Measurements from ENCODE around the gene PHYKPL. TPM values are rescaled to one million over a fixed set of nuclear protein-coding genes. Genes with fewer than 3 reads are reported as not detected.

Gene PHYKPL
- total and polyA plus RNA-seq, 2 of the 8 experiments (the other 6 are each of a cell fraction or from before 2014, with no cell fraction given), result 25.1 to 32.1 TPM

DNA sequence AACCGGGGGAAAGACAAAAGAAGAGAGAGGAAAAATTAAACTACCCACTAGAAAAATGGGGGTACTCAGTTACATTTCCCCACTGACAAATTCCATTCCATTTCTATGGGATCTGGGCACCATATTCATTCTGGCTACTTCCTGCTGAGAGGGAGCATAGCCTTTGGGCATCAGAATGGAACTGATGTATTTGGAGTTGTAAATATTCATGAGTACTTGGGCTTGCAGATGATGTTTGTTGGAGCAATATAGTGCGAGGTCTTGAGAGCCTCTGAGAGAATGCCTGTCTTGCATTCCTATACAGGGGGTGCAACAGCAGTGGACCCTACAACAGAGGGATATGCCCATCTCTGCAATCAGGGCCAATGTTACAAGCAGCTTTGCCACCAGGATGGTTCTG is 62.1 kb downstream of the PHYKPL start:
- no peak overlapping the region for H2AK5ac ChIP-seq (ENCODE audit: low read depth, low read length)
- H3K4ac ChIP-seq (replicated peaks; ENCODE audit: insufficient read length, low read depth, low read length), result no peak overlapping the region
- H3K27ac ChIP-seq (ENCODE audit: low read depth, low read length), result no peak overlapping the region
- H3K79me2 ChIP-seq (ENCODE audit: control insufficient read depth in 1 of 2, insufficient read depth in 2 of 2, low read length in 2 of 2), result no peaks in the 10 kb centered on the region
- H3K4me1 ChIP-seq (replicated peaks in 1 of 4; ENCODE audit: control insufficient read depth in 3 of 4, insufficient read depth in 4 of 4, low read length in 3 of 4), result peaks cover 0 to 12% (median 1%) of the 10 kb centered on the region in 4 experiments; a peak in 1 of 7 replicates
- 0 out of 2 replicates have a peak overlapping the region, but pooled peaks have one; percentile 35 for H2BK5ac ChIP-seq (ENCODE audit: low read depth, low read length)
- CTCF ChIA-PET (ENCODE audit: partially characterized antibody), result interaction anchor here (1.6 to 1.7 kb wide), 2 partner anchors 86 to 95 kb away, joined by 3 to 8 read pairs; no protein-coding TSS in a partner anchor
- no peaks in the 10 kb centered on the region for H3K79me1 ChIP-seq (ENCODE audit: low read depth, low read length)
- H3K36me3 ChIP-seq (ENCODE audit: control insufficient read depth in 2 of 4, insufficient read depth in 4 of 4, low read length in 3 of 4), result no peaks in the 10 kb centered on the region
- no peak overlapping the region for H3K18ac ChIP-seq (ENCODE audit: extremely low read depth, low read length)
- H3K9me3 ChIP-seq (ENCODE audit: insufficient read depth in 2 of 2, low read depth in 1 of 2, low read length in 1 of 2), result no peaks in the 10 kb centered on the region
- H2BK20ac ChIP-seq (ENCODE audit: low read length), result no peak overlapping the region
- no peaks in the 10 kb centered on the region for H3K27me3 ChIP-seq (replicated peaks in 1 of 4; ENCODE audit: control insufficient read depth in 3 of 4, extremely low read depth in 1 of 4, insufficient read depth in 3 of 4, low read length in 3 of 4)
- WGBS, 2 experiments (ENCODE audit: extremely low coverage in 1 of 2, insufficient coverage in 1 of 2, insufficient read length in 1 of 2, insufficient replicate concordance in 2 of 2, low coverage in 1 of 2, low lambda C conversion rate in 2 of 2, missing lambda C conversion rate in 1 of 2), result 88% methylated on average over 2 of the region's 2 CpGs; no CpG with 5 or more reads in 1 of the 2 experiments
- H3K56ac ChIP-seq (replicated peaks; ENCODE audit: insufficient read length, low read depth, low read length), result no peak overlapping the region
- no peak for FAIRE-seq
- H2AFZ ChIP-seq (ENCODE audit: low read length), result no peak overlapping the region
- H3K4me2 ChIP-seq (ENCODE audit: insufficient read depth in 1 of 2, low read depth in 2 of 2, low read length in 2 of 2), result no peak overlapping the region
- no peak overlapping the region for H4K8ac ChIP-seq (ENCODE audit: extremely low read depth, insufficient read depth, low read length)
- H3K23ac ChIP-seq (ENCODE audit: insufficient read length), result no peak overlapping the region
- POLR2A ChIA-PET (ENCODE audit: partially characterized antibody), result interaction anchor here (1.3 to 38.5 kb wide), 4 partner anchors 10 to 60 kb away, joined by 4 to 985 read pairs (median 14); partner anchors contain the start of genes HNRNPAB and NHP2
- no peak overlapping the region for H2BK15ac ChIP-seq (ENCODE audit: low read length)
- DNase-seq (ENCODE audit: low read depth in 1 of 2, low spot score in 2 of 2), result no peak
- H4K5ac ChIP-seq (ENCODE audit: insufficient read length, low read depth, low read length), result no peak overlapping the region
- H3K14ac ChIP-seq (ENCODE audit: insufficient read length), result no peak overlapping the region
- no peak overlapping the region for H3K9ac ChIP-seq (replicated peaks in 1 of 4; ENCODE audit: extremely low read depth in 1 of 4, low read depth in 3 of 4, low read length in 3 of 4)
- no peaks in the 10 kb centered on the region for H4K20me1 ChIP-seq (replicated peaks in 1 of 2; ENCODE audit: control insufficient read depth in 1 of 2, insufficient read depth in 2 of 2, low read length in 2 of 2)
- H2BK120ac ChIP-seq (replicated peaks; ENCODE audit: low read depth, low read length), result no peak overlapping the region
- H2BK12ac ChIP-seq (ENCODE audit: low read depth, low read length), result 0 out of 2 replicates have a peak overlapping the region, but pooled peaks have one; percentile 39
- no peak overlapping the region for H3K4me3 ChIP-seq (ENCODE audit: extremely low read depth in 1 of 4, insufficient read depth in 2 of 4, low read depth in 3 of 4, low read length in 4 of 4)
- no peak overlapping the region for H4K91ac ChIP-seq (replicated peaks; ENCODE audit: insufficient read length, low read length)
- H3K23me2 ChIP-seq (ENCODE audit: low read depth, low read length), result no peaks in the 10 kb centered on the region
